GM12878 (cell line): ENCODE data around the gene CCR2. TPM values are rescaled to one million over a fixed set of nuclear protein-coding genes. Genes with fewer than 3 reads are reported as not detected.

ENCODE experiments used
- ATAC-seq: fragments of 200-7000 bp; cut with Tn5 transposase; 3 replicates; pipeline ENCODE4 v1.9.1; 2020; ENCODE audit warnings: mild to moderate bottlenecking, moderate library complexity
- BruUV-seq: library from RNA; stranded (reverse); fragments of 400-500 nt; replicated peaks from 2 replicates; lab custom pipeline; 2021; lab: Mats Ljungman, UMichigan
- CTCF ChIA-PET: fragments of 300-600 bp; sonication (Branson Sonifier 250); formaldehyde crosslinking; extraction: SDS; loops from one replicate; lab custom pipeline; 2021; ENCODE audit warnings: inconsistent platforms; lab: Yijun Ruan, JAX
- POLR2A ChIA-PET: fragments of 350-600 bp; formaldehyde crosslinking; extraction: SDS; loops from one replicate; lab custom pipeline; 2021; ENCODE audit warnings: inconsistent platforms; lab: Charles Lee
- RAD21 ChIA-PET: fragments of 300-600 bp; sonication (Branson Sonifier 250); formaldehyde crosslinking; loops from one replicate; lab custom pipeline; 2023; ENCODE audit warnings: antibody characterized with exemption; ENCODE audit not compliant: unreplicated experiment; lab: Charles Lee
- SMC1A ChIA-PET: fragments of 300-600 bp; sonication (Branson Sonifier 250); formaldehyde crosslinking; loops from one replicate; lab custom pipeline; 2023; ENCODE audit not compliant: unreplicated experiment, uncharacterized antibody; lab: Charles Lee
- DNase-seq: peaks from one replicate; pipeline ENCODE4 v3.0.0-alpha.2; 2011; ENCODE audit warnings: low read depth, low spot score
- FAIRE-seq: peaks from 3 replicates; lab custom pipeline; 2011; peaks lifted over from hg19 to GRCh38; lab: Jason Lieb, UNC
- H2AFZ ChIP-seq: 2 replicates; pipeline ENCODE4 v1.6.0; 2011; ENCODE audit warnings: low read depth, low read length, control low read depth; ENCODE audit not compliant: control insufficient read depth
- H3K27ac ChIP-seq: 2 replicates; pipeline ENCODE4 v1.5.1; 2011; ENCODE audit warnings: control low read depth; ENCODE audit not compliant: control insufficient read depth, insufficient read depth
- H3K27me3 ChIP-seq, 2 experiments: replicated peaks in 1 of 2; 2 replicates each; pipeline versions ENCODE4 v1.6.0 to v1.6.1; 2011; ENCODE audit warnings: low read length in 1 of 2; ENCODE audit not compliant: control insufficient read depth in 2 of 2, insufficient read depth in 2 of 2
- H3K36me3 ChIP-seq, 2 experiments: 2 replicates each; pipeline ENCODE4 v1.5.1; 2011; ENCODE audit warnings: low read length in 1 of 2; ENCODE audit not compliant: control insufficient read depth in 2 of 2, insufficient read depth in 2 of 2
- H3K4me1 ChIP-seq: 2 replicates; pipeline ENCODE4 v1.6.1; 2011; ENCODE audit warnings: mild to moderate bottlenecking, low read length, moderate library complexity, mixed read lengths; ENCODE audit not compliant: control insufficient read depth, insufficient read depth
- H3K4me2 ChIP-seq: 2 replicates; pipeline ENCODE4 v1.6.0; 2011; ENCODE audit warnings: control low read depth; ENCODE audit not compliant: control insufficient read depth, insufficient read depth
- H3K4me3 ChIP-seq: fragments of 200-600 bp; sonication (generic); 2 replicates; pipeline ENCODE4 v1.5.1; 2016
- H3K79me2 ChIP-seq: 2 replicates; pipeline ENCODE4 v1.6.0; 2011; ENCODE audit warnings: low read length; ENCODE audit not compliant: control insufficient read depth, insufficient read depth
- H3K9ac ChIP-seq: 2 replicates; pipeline ENCODE4 v1.8.0; 2011; ENCODE audit warnings: low read length, control low read depth, mixed read lengths; ENCODE audit not compliant: control insufficient read depth, insufficient read depth
- H3K9me3 ChIP-seq: replicated peaks from 3 replicates; pipeline ENCODE4 v1.5.1; 2011; ENCODE audit warnings: mild to moderate bottlenecking, low read length; ENCODE audit not compliant: control insufficient read depth, insufficient read depth
- H4K20me1 ChIP-seq: 2 replicates; pipeline ENCODE4 v1.6.0; 2011; ENCODE audit not compliant: control insufficient read depth, insufficient read depth
- BACH1 ChIP-seq: fragments of 450-650 bp; IDR thresholded peaks from 2 replicates; pipeline ENCODE4 v1.6.1; 2017; ENCODE audit warnings: mild to moderate bottlenecking, borderline replicate concordance
- BMI1 ChIP-seq: fragments of 450-650 bp; IDR thresholded peaks from 2 replicates; pipeline ENCODE4 v1.6.1; 2016; ENCODE audit warnings: mild to moderate bottlenecking, moderate library complexity, borderline replicate concordance
- DPF2 ChIP-seq: fragments of 450-650 bp; IDR thresholded peaks from 2 replicates; pipeline ENCODE4 v1.6.1; 2017; ENCODE audit warnings: mild to moderate bottlenecking
- EP300 ChIP-seq, 2 experiments: fragments of 150-350 bp in 1 of 2; IDR thresholded peaks; 2 replicates each; pipeline ENCODE4 v1.6.1; 2011 to 2012; ENCODE audit warnings: low read depth in 2 of 2, low read length in 2 of 2, borderline replicate concordance in 1 of 2, improper control_type of control experiment in 1 of 2, inconsistent platforms in 1 of 2; ENCODE audit not compliant: control insufficient read depth in 1 of 2
- GATAD2B ChIP-seq: fragments of 450-650 bp; conservative IDR thresholded peaks from 2 replicates; pipeline ENCODE4 v1.6.1; 2017; ENCODE audit warnings: low read depth, mild to moderate bottlenecking, moderate library complexity
- MEF2A ChIP-seq: IDR thresholded peaks from 2 replicates; pipeline ENCODE4 v1.6.1; 2011; ENCODE audit warnings: low read depth, mild to moderate bottlenecking, low read length, moderate library complexity; ENCODE audit not compliant: insufficient read depth
- MTA2 ChIP-seq: fragments of 450-650 bp; IDR thresholded peaks from 2 replicates; pipeline ENCODE4 v1.6.1; 2016; ENCODE audit warnings: low read depth, mild to moderate bottlenecking, moderate library complexity
- MTA3 ChIP-seq: IDR thresholded peaks from 2 replicates; pipeline ENCODE4 v1.6.1; 2012; ENCODE audit warnings: low read length, inconsistent platforms, borderline replicate concordance
- RAD21 ChIP-seq: IDR thresholded peaks from 2 replicates; pipeline ENCODE4 v1.6.1; 2011; ENCODE audit warnings: mild to moderate bottlenecking, low read depth, low read length, moderate library complexity; ENCODE audit not compliant: insufficient read depth
- RUNX3 ChIP-seq: IDR thresholded peaks from 2 replicates; pipeline ENCODE4 v1.6.1; 2012; ENCODE audit warnings: low read length, inconsistent platforms
- SPI1 ChIP-seq: IDR thresholded peaks from 2 replicates; pipeline ENCODE4 v1.6.1; 2011; ENCODE audit warnings: low read depth, mild to moderate bottlenecking, low read length, moderate library complexity, borderline replicate concordance; ENCODE audit not compliant: insufficient read depth
- TCF3 ChIP-seq: IDR thresholded peaks from 2 replicates; pipeline ENCODE4 v1.6.1; 2012; ENCODE audit warnings: low read depth, mild to moderate bottlenecking, low read length, borderline replicate concordance; ENCODE audit not compliant: insufficient read depth
- WGBS: methylation state at CpG from one replicate; pipeline ENCODE4 v1.1.6; 2016; ENCODE audit warnings: low lambda C conversion rate; ENCODE audit not compliant: insufficient replicate concordance, insufficient coverage; ENCODE audit errors: missing lambda C conversion rate; 5-methylcytosine and 5-hydroxymethylcytosine counted together
- in situ Hi-C: fragments of 300-500 bp; cut with MboI; formaldehyde crosslinking; loops from 9 replicates; pipeline ENCODE4 v1.14.3; 2018; ENCODE audit warnings: mixed read lengths
- intact Hi-C: fragments of 100-400 bp; cut with micrococcal nuclease; formaldehyde crosslinking; loops from one replicate; pipeline ENCODE4 v1.14.2; 2022; ENCODE audit not compliant: unreplicated experiment
- polyA plus RNA-seq, 11 experiments: library from polyadenylated mRNA; depleted of rRNA in 4 of 11; unstranded in 6 of 11; stranded (reverse) in 5 of 11; fragments of >200 nt; fragmentation: Nextera tagmentation in 4 of 11; fragmentation: Illumina TruSeq in 1 of 11; extraction: Ambion mirVana in 4 of 11; extraction: Trizol in 1 of 11; gene quantifications; 1 replicate in 1 of 11; 2 replicates in 10 of 11; pipeline versions ENCODE4 v1.2.1 to v1.2.3, GENCODE V29; 2011 to 2016; ENCODE audit warnings: inconsistent platforms in 2 of 11, missing spikeins in 2 of 11, low read depth in 1 of 11
- total RNA-seq, 4 experiments: library from RNA; depleted of rRNA in 3 of 4; stranded (reverse); fragments of >200 nt in 3 of 4; fragmentation: Illumina TruSeq in 1 of 4; extraction: Trizol in 1 of 4; gene quantifications; 2 replicates each; pipeline versions ENCODE4 v1.2.1 to v1.2.3, GENCODE V29; 2013 to 2021
- TF ChIP-seq, protein P1 (sequence below): fragments of 450-650 bp; IDR thresholded peaks from 2 replicates; pipeline ENCODE4 v1.6.1; 2018; ENCODE audit warnings: borderline replicate concordance, mild to moderate bottlenecking; ENCODE audit not compliant: partially characterized antibody

Gene CCR2
- total and polyA plus RNA-seq, 10 of the 15 experiments (the other 5 are each of a cell fraction or from before 2014, with no cell fraction given): 1.9 to 4.7 (median 3.5) TPM; not detected in 1

- CTCF ChIA-PET: no interaction called here
These were observed 35.5 kb upstream of the CCR2 start for GRCh38 chr3:46318207-46318927.

GRCh38 chr3:46321461-46322104 lies 32.3 kb upstream of the CCR2 start:
- no TSS peak for BruUV-seq
- H3K4me2 ChIP-seq: peak overlapping the region; percentile 48
- DNase-seq: no peak
- 0 out of 2 replicates have a peak, but pooled peaks have one; percentile 20 for TF ChIP-seq TCF3
- peak in 1 of 2 experiments; percentile 69; a peak in 2 of 4 replicates for TF ChIP-seq EP300 (IDR thresholded peaks at IDR 0.05; ENCODE audit: borderline replicate concordance in 1 of 2, control insufficient read depth in 1 of 2, low read depth in 2 of 2, low read length in 2 of 2)
- peak; percentile 91 for TF ChIP-seq MEF2A
- TF ChIP-seq RUNX3: peak; percentile 55
- TF ChIP-seq RAD21: no peak
- peak; percentile 45; the same call in 1 of the 2 replicates for TF ChIP-seq MTA3
- TF ChIP-seq BACH1: no peak
- peak; percentile 86 for TF ChIP-seq DPF2
- TF ChIP-seq, protein P1, sequence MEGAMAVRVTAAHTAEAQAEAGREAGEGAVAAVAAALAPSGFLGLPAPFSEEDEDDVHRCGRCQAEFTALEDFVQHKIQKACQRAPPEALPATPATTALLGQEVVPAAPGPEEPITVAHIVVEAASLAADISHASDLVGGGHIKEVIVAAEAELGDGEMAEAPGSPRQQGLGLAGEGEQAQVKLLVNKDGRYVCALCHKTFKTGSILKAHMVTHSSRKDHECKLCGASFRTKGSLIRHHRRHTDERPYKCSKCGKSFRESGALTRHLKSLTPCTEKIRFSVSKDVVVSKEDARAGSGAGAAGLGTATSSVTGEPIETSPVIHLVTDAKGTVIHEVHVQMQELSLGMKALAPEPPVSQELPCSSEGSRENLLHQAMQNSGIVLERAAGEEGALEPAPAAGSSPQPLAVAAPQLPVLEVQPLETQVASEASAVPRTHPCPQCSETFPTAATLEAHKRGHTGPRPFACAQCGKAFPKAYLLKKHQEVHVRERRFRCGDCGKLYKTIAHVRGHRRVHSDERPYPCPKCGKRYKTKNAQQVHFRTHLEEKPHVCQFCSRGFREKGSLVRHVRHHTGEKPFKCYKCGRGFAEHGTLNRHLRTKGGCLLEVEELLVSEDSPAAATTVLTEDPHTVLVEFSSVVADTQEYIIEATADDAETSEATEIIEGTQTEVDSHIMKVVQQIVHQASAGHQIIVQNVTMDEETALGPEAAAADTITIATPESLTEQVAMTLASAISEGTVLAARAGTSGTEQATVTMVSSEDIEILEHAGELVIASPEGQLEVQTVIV: no peak
- TF ChIP-seq BMI1: 0 out of 2 replicates have a peak, but pooled peaks have one; percentile 51

More at GRCh38 chr3:46318207-46318927, 35.5 kb upstream of the CCR2 start:
- no peaks in the 10 kb centered on the region for H3K36me3 ChIP-seq
- H3K27ac ChIP-seq: no peak overlapping the region
- intact Hi-C loops (loop anchor here (5.0 kb wide), 1 partner anchor 34 kb away; the partner anchor contains the start of gene CCR2), in situ Hi-C loops (no loop called here)
- no peak overlapping the region for H3K4me2 ChIP-seq
- ChIA-PET SMC1A (interaction anchor here (1.0 to 3.8 kb wide), 2 partner anchors 18 to 315 kb away, joined by 3 to 22 read pairs; no protein-coding TSS in a partner anchor), POLR2A (no interaction called here), RAD21 (no interaction called here)
- H2AFZ ChIP-seq: no peak overlapping the region
- H3K79me2 ChIP-seq: no peaks in the 10 kb centered on the region
- 78% methylated on average over 3 of the region's 3 CpGs for WGBS
- H3K9ac ChIP-seq: no peak overlapping the region
- DNase-seq (no peak), FAIRE-seq (no peak), ATAC-seq (no peak)
- peaks cover 4% of the 10 kb centered on the region; the same call in 2 of the 3 replicates for H3K9me3 ChIP-seq
- H3K27me3 ChIP-seq: no peaks in the 10 kb centered on the region
- H4K20me1 ChIP-seq: no peaks in the 10 kb centered on the region
- H3K4me1 ChIP-seq: peaks cover 22% of the 10 kb centered on the region
- BruUV-seq: no TSS peak
- no peak overlapping the region for H3K4me3 ChIP-seq
- TF ChIP-seq MTA2 (no peak), SPI1 (no peak), GATAD2B (no peak)

More at GRCh38 chr3:46321461-46322104, 32.3 kb upstream of the CCR2 start:
- peak; percentile 85 for ATAC-seq
- FAIRE-seq: peak; percentile 78
- H3K9ac ChIP-seq: no peak overlapping the region
- RAD21 ChIA-PET: interaction anchor here (0.8 to 4.2 kb wide), 8 partner anchors 17 to 113 kb away, joined by 3 to 27 read pairs (median 4); partner anchors contain the start of genes CCR1 and CCR5
- in situ Hi-C loops (no loop called here), intact Hi-C loops (no loop called here)
- H3K4me3 ChIP-seq: peak overlapping the region; percentile 64; the same call in 1 of the 2 replicates
- CTCF ChIA-PET: interaction anchor here (1.1 to 3.8 kb wide), 8 partner anchors 13 to 160 kb away, joined by 3 to 18 read pairs (median 4); partner anchors contain the start of genes CCR1 and CCR5
- H4K20me1 ChIP-seq: no peaks in the 10 kb centered on the region
- H3K9me3 ChIP-seq: peaks cover 10% of the 10 kb centered on the region
- POLR2A ChIA-PET: interaction anchor here (0.8 to 1.4 kb wide), 2 partner anchors 14 to 48 kb away, joined by 4 to 5 read pairs; no protein-coding TSS in a partner anchor
- 0% methylated on average over 1 of the region's 1 CpG for WGBS
- H2AFZ ChIP-seq: no peak overlapping the region; the same call in 1 of the 2 replicates
- SMC1A ChIA-PET: interaction anchor here (0.8 to 4.1 kb wide), 20 partner anchors 9 to 232 kb away, joined by 3 to 41 read pairs (median 4); partner anchors contain the start of genes CCR1 and CCR5
- H3K36me3 ChIP-seq: no peaks in the 10 kb centered on the region
- H3K79me2 ChIP-seq: no peaks in the 10 kb centered on the region
- H3K4me1 ChIP-seq: peaks cover 17% of the 10 kb centered on the region
- H3K27me3 ChIP-seq: no peaks in the 10 kb centered on the region
- peak overlapping the region; percentile 59 for H3K27ac ChIP-seq
